Muscle of arm (tissue), 12 donors: Measurements from ENCODE around the gene HIBCH. TPM values are rescaled to one million over a fixed set of nuclear protein-coding genes. Genes with fewer than 3 reads are reported as not detected.
A peak's percentile ranks its signal among the peaks of the same experiment; 100 is the strongest.
"Not testable (repeated sequence)": the region's sequence is repeated elsewhere in the genome, so short reads cannot be mapped to it uniquely, and the experiment has no call there.

Experiments used
- DNase-seq: peaks from one replicate; pipeline ENCODE4 v3.0.0-alpha.2; 2013
- polyA plus RNA-seq, 12 donors: library from polyadenylated mRNA; unstranded; fragments of 120-200 nt; gene quantifications; one replicate each; pipeline ENCODE4 v1.2.1, GENCODE V29; 2013; ENCODE audit not compliant: insufficient read length in 12 of 12

The HIBCH gene
- polyA plus RNA-seq, 12 donors: 27.0 to 48.7 (median 31.3) TPM; not detected in 1

DNA sequence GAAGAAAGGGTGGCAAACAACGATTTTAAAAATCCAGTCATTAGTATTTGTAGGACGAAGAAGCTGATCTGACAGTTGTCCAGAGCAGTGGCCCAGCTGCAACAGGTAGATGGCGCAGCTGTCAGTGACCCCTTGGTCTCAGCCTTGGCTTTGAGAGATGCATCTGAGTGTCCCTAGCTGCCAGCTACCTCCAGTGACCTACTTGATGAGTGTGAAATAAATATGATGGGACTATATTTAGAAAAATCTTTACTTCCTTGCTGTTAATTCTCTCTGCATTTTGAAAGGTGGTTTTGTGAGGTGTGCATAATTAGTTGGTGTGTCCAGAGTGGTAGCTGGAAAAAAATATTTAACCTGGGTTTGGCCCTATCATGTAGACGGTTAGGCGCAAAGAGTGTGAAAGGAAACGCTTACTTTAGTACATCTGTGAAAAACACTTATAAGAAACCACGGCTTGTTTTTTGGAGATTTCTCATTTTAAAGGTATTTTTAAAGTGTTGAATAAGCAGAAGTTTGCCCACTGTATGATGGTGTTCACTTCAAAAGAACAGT lies 24.7 kb upstream of the HIBCH start:
- peak; percentile 61 for DNase-seq

- peak; percentile 64 for DNase-seq
Measured at GRCh38 chr2:190343536-190344275, 24.1 kb upstream of the HIBCH start, which contains the start of gene INPP1. TSS of gene INPP1 (plus strand) at chr2:190343589. CDS start at chr2:190360103, 16,514 bp downstream.

DNA sequence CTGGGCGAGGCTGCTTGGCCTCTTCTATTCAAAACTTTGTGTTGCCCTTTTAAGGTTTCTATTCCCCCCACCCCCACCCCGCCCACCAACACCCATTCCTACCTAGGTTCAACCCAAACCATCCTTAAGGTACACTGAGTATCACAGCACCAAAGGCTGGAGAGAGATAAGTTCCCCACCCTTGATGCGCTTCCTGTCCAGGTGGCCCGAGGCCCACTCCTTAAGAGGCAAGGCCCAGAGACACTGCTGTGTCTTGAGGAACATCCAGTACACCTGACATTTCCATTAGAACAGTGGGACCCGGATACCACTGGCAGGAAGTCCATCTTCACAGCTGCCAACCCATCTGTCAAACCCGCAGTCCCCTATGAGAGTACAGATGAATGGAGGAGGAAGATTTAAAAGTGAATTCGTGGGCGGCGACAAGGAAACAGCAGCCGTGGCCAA lies 23.5 kb upstream of the HIBCH start:
- peak; percentile 70 for DNase-seq

GRCh38 chr2:190342611-190343010 lies 23.0 kb upstream of the HIBCH start:
- peak; percentile 48 for DNase-seq

DNA sequence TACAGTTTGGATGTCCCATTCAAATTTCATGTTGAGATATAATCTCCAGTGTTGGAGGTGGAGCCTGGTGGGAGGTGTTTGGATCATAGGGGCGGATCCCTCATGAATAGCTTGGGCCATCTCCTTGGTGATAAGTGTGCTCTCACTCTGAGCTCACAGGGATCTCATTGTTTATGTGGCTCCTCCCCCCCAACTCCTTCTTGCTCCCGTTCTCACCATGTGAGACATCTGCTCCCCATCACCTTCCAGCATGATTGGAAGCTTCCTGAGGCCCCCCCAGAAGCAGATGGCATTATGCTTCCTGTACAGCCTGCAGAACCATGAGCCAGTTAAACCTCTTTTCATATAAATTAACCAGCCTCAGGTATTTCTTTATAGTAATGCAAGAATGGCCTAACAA lies 20.7 kb upstream of the HIBCH start:
- no peak for DNase-seq

DNA sequence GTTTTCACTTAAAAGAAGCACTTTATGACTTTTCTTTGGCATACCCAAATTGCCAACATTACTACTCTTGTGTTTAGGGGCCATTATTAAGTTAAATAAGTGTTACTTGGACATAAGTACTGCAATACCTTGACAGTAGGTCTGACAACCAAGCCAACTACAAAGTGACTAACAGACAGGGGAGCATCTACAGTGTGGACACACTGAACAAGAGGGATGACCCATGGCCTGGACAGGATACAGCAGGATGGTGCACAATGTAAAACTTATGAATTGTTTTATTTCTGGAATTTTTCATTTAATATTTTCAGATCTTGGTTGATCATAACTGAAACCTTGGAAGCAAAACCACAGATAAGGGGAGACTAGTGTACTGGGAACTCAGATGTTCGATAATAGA lies 19.8 kb upstream of the HIBCH start:
- DNase-seq: no peak

DNA sequence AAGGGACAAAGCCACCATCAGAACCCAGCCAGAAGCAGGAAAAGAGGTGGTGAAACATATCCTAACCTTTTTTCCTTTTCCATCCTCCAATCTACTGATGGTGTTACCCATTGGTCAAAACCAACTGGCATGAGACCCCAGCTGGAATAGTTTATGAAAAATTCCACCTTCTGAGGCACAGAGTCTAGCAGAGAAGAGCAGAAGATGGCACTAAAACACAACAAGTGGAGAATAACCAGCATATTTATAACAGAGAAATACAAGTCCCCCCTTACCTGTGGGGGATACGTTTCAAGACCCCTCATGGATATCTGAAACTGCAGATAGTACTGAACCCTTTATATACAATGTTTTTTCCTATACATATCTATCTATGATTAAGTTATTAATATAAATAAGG lies 18.8 kb upstream of the HIBCH start:
- no peak for DNase-seq

GRCh38 chr2:190336420-190336819 lies 16.8 kb upstream of the HIBCH start:
- DNase-seq: no peak

DNA sequence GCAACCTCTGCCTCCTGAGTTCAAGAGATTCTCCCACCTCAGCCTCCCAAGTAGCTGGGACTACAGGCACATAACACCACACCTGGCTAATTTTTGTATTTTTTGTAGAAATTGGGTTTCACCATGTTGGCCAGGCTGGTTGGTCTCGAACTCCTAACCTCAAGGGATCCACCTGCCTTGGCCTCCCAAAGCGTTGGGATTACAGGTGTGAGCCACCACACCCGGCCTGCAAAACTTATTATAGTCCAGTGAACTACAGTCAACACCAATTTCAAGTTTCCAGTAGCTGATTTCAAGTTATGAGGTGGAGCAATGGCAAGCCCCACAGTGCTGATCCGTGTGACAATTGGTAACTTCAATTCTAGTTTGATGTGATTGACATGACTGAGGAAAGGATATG lies 16.0 kb upstream of the HIBCH start:
- DNase-seq: not testable (repeated sequence)

- DNase-seq: no peak
Measured at GRCh38 chr2:190335225-190335559, 15.6 kb upstream of the HIBCH start.

GRCh38 chr2:190334479-190335224 lies 15.0 kb upstream of the HIBCH start:
- no peak for DNase-seq

- DNase-seq: no peak
Measured at GRCh38 chr2:190333928-190334327, 14.3 kb upstream of the HIBCH start.

- DNase-seq: no peak
Measured at GRCh38 chr2:190333395-190333794, 13.8 kb upstream of the HIBCH start.

DNA sequence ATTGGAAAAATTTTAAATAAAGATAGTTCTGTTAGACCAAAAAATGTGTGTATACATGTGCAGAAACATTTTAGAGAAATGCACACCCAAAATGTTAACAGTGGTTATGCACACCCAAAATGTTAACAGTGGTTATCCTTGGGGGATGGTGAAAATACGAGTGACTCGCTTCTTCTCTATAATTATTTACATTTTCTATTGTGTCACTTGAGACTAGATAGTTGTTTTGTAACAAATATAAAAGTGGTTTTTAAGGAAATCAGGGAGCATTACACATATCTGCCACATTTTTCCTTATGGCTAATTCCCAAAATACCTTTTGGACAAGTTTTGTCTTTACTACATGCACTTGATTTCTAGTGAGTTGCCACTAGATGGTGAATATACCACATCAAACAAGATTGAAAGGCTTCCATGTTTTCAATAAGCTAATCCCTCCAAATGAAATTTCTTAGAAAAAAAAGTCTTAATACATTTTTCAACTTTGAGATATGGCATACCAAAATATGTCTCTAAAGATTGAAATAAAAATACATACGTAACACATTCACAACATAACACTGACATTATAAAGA lies 9.0 kb upstream of the HIBCH start:
- DNase-seq: no peak

GRCh38 chr2:190327867-190328572 lies 8.4 kb upstream of the HIBCH start:
- DNase-seq: no peak

DNA sequence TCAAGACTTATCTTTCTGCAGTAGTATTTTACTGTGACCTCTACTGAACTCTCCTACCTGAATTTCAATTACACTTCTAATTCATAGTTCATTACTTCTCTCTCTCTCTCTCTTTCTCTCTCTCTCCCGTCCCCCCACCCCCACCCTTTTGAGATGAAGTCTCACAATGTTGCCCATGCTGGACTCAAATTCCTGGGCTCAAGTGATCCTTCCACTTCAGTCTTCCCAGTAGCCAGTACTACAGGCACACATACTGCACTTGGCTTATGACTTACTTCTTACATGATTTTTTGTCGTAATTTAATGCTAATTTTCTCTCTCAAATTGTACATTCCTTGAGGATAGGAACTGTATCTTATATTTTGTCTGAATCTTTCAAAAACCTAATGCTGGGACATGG lies 6.0 kb upstream of the HIBCH start:
- no peak for DNase-seq

- no peak for DNase-seq
Measured at GRCh38 chr2:190323406-190323805, 3.8 kb upstream of the HIBCH start.

DNA sequence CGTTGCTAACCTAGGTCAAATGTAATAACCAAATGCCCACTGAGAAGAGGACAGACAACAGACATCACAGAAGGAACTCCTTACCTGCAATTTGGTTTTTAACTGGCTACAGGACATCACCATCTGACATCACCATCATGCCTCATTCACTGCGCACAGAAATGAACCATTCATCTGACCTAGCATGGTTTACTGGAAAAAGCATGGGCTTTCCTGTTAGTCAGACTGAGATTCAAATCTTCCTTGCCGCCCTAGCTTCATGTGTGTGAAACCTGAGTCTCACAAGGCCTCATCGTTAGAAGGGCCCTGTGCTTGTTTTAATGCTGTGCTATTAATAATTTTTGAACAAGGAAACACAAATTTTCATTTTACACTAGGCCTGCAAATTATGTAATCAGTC lies 1.1 kb upstream of the HIBCH start:
- DNase-seq: no peak

GRCh38 chr2:190318931-190319554 lies 583 bp downstream of the HIBCH start:
- DNase-seq: no peak

GRCh38 chr2:190318514-190318913 lies 1.1 kb downstream of the HIBCH start:
- peak; percentile 7 for DNase-seq

DNA sequence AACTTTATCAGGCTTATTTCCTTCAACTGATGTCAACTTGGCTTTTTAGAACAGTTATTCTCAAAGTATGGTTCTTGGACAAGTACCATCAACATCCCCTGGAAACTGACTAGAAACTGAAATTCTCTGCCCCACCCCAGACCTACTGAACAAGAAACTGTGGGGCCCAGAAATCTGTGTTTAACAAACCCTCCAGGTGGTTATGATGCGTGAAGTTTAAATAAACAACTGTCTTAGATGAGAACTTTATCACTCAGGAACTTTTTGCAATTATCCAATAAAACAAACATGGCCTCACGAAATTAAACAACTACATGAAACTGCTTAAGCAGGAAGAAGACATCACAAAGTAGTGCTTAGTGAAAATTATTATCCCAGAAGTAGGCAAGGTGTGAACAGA lies 4.4 kb downstream of the HIBCH start:
- no peak for DNase-seq

GRCh38 chr2:190313880-190314279 lies 5.7 kb downstream of the HIBCH start:
- DNase-seq: no peak
